CD4-positive, alpha-beta memory T cell (primary cell): ENCODE results near the gene ABHD17C. TPM values are rescaled to one million over a fixed set of nuclear protein-coding genes. Genes with fewer than 3 reads are reported as not detected.

Source experiments
- CTCF ChIA-PET: fragments of 350-600 bp; sonication (Branson Sonifier 250); formaldehyde crosslinking; loops from one replicate; lab custom pipeline; 2021; ENCODE audit warnings: inconsistent platforms; ENCODE audit not compliant: partially characterized antibody; lab: Charles Lee
- POLR2A ChIA-PET: fragments of 350-600 bp; sonication (Branson Sonifier 250); formaldehyde crosslinking; loops from one replicate; lab custom pipeline; 2021; ENCODE audit not compliant: partially characterized antibody; lab: Charles Lee
- DNase-seq, 5 donors: peaks; one replicate each; pipeline versions ENCODE4 v3.0.0 to v3.0.0-alpha.2; 2020 to 2022; ENCODE audit warnings: mixed read lengths in 1 of 5
- H3K27ac ChIP-seq: one replicate; pipeline ENCODE4 v1.7.0; 2013; ENCODE audit warnings: low read depth, low read length
- H3K27me3 ChIP-seq: 2 replicates; pipeline ENCODE4 v1.7.0; 2013; ENCODE audit warnings: mild to moderate bottlenecking, low read length, moderate library complexity; ENCODE audit not compliant: insufficient read depth
- H3K36me3 ChIP-seq: 2 replicates; pipeline ENCODE4 v1.7.0; 2013; ENCODE audit warnings: mild to moderate bottlenecking, low read length, moderate library complexity; ENCODE audit not compliant: insufficient read depth
- H3K4me1 ChIP-seq: 2 replicates; pipeline ENCODE4 v1.7.0; 2013; ENCODE audit warnings: mild to moderate bottlenecking, low read length, moderate library complexity; ENCODE audit not compliant: insufficient read depth
- H3K4me3 ChIP-seq, 2 donors: one replicate each; pipeline ENCODE4 v1.7.0; 2013; ENCODE audit warnings: low read length in 2 of 2, mild to moderate bottlenecking in 1 of 2
- H3K9me3 ChIP-seq, 2 donors: one replicate each; pipeline ENCODE4 v1.7.0; 2013; ENCODE audit warnings: low read length in 2 of 2, control low read depth in 1 of 2; ENCODE audit not compliant: control insufficient read depth in 1 of 2
- H3K27ac Mint-ChIP-seq, 7 donors: one replicate each; pipeline ENCODE4 v1.8.0; 2020 to 2021; ENCODE audit warnings: mixed read lengths in 7 of 7, mild to moderate bottlenecking in 6 of 7, inconsistent platforms in 3 of 7, moderate library complexity in 3 of 7
- H3K27me3 Mint-ChIP-seq, 2 donors: one replicate each; pipeline ENCODE4 v1.8.0; 2020 to 2021; ENCODE audit warnings: mixed read lengths in 2 of 2
- H3K36me3 Mint-ChIP-seq, 2 donors: one replicate each; pipeline ENCODE4 v1.8.0; 2020 to 2021; ENCODE audit warnings: mixed read lengths in 2 of 2, inconsistent platforms in 1 of 2, mild to moderate bottlenecking in 1 of 2
- H3K4me1 Mint-ChIP-seq, 4 donors: one replicate each; pipeline ENCODE4 v1.8.0; 2020 to 2021; ENCODE audit warnings: mixed read lengths in 4 of 4, mild to moderate bottlenecking in 1 of 4
- H3K4me3 Mint-ChIP-seq, 8 donors: one replicate each; pipeline ENCODE4 v1.8.0; 2020 to 2021; ENCODE audit warnings: mixed read lengths in 8 of 8, mild to moderate bottlenecking in 7 of 8, moderate library complexity in 6 of 8, inconsistent platforms in 3 of 8
- H3K9me3 Mint-ChIP-seq, 8 donors: one replicate each; pipeline ENCODE4 v1.8.0; 2020 to 2021; ENCODE audit warnings: mixed read lengths in 8 of 8, mild to moderate bottlenecking in 5 of 8, inconsistent platforms in 3 of 8, moderate library complexity in 1 of 8
- intact Hi-C: fragments of 100-400 bp; cut with micrococcal nuclease; formaldehyde crosslinking; loops from one replicate; pipeline ENCODE4 v1.15.1; 2023
- polyA plus RNA-seq, 2 donors: library from polyadenylated mRNA; unstranded; fragments of 300-500 nt; fragmentation: Illumina TruSeq; gene quantifications; one replicate each; pipeline ENCODE4 v1.2.3, GENCODE V29; 2021
- total RNA-seq, 2 experiments: library from RNA; stranded (reverse); gene quantifications; one replicate each; pipeline ENCODE4 v1.2.3, GENCODE V29; 2021

The ABHD17C gene
- total and polyA plus RNA-seq, 4 experiments from 2014 or later: 0.32 to 3.8 (median 3.4) TPM

GRCh38 chr15:80730387-80730786, 35.3 kb downstream of the ABHD17C start:
- H3K36me3 Mint-ChIP-seq: peaks cover 0 to 4% of the 10 kb centered on the region in 2 donors
- H3K36me3 ChIP-seq: no peaks in the 10 kb centered on the region
- peaks cover 0 to 4% (median 2%) of the 10 kb centered on the region in 8 donors for H3K9me3 Mint-ChIP-seq
- H3K4me1 ChIP-seq: no peaks in the 10 kb centered on the region
- ChIA-PET CTCF (no interaction called here), POLR2A (no interaction called here)
- H3K4me1 Mint-ChIP-seq: peaks cover 0 to 2% (median 0%) of the 10 kb centered on the region in 4 donors
- intact Hi-C loops: no loop called here
- no peak overlapping the region for H3K4me3 Mint-ChIP-seq
- DNase-seq: no peak
- H3K27ac Mint-ChIP-seq: no peak overlapping the region
- H3K4me3 ChIP-seq: no peak overlapping the region
- no peaks in the 10 kb centered on the region for H3K9me3 ChIP-seq
- no peaks in the 10 kb centered on the region for H3K27me3 Mint-ChIP-seq
- no peaks in the 10 kb centered on the region for H3K27me3 ChIP-seq
- H3K27ac ChIP-seq: no peak overlapping the region

- H3K4me3 ChIP-seq: no peak overlapping the region
- intact Hi-C loops: no loop called here
- H3K36me3 ChIP-seq: no peaks in the 10 kb centered on the region
- no peaks in the 10 kb centered on the region for H3K27me3 ChIP-seq
- Mint-ChIP-seq H3K9me3 (peaks cover 0 to 4% (median 2%) of the 10 kb centered on the region in 8 donors), H3K27ac (no peak overlapping the region), H3K27me3 (no peaks in the 10 kb centered on the region), H3K36me3 (peaks cover 0 to 4% of the 10 kb centered on the region in 2 donors), H3K4me3 (no peak overlapping the region), H3K4me1 (peaks cover 0 to 2% (median 0%) of the 10 kb centered on the region in 4 donors)
- ChIA-PET POLR2A (interaction anchor here (0.5 kb wide), 1 partner anchor 14 kb away, joined by 3 read pairs; no protein-coding TSS in a partner anchor), CTCF (no interaction called here)
- no peak for DNase-seq
- no peak overlapping the region for H3K27ac ChIP-seq
- H3K4me1 ChIP-seq: no peaks in the 10 kb centered on the region
- H3K9me3 ChIP-seq: no peaks in the 10 kb centered on the region
Observed at GRCh38 chr15:80730926-80731325, 35.8 kb downstream of the ABHD17C start.

- no peak overlapping the region for H3K4me3 ChIP-seq
- Mint-ChIP-seq H3K27ac (no peak overlapping the region), H3K4me1 (peaks cover 0 to 2% (median 0%) of the 10 kb centered on the region in 4 donors), H3K36me3 (no peaks in the 10 kb centered on the region), H3K4me3 (no peak overlapping the region), H3K27me3 (no peaks in the 10 kb centered on the region), H3K9me3 (no peaks in the 10 kb centered on the region)
- no peaks in the 10 kb centered on the region for H3K4me1 ChIP-seq
- H3K36me3 ChIP-seq: no peaks in the 10 kb centered on the region
- no peak for DNase-seq
- CTCF ChIA-PET: no interaction called here
- no peaks in the 10 kb centered on the region for H3K9me3 ChIP-seq
- intact Hi-C loops: no loop called here
- no peaks in the 10 kb centered on the region for H3K27me3 ChIP-seq
- H3K27ac ChIP-seq: no peak overlapping the region
- POLR2A ChIA-PET: interaction anchor here (0.8 kb wide), 1 partner anchor 9 kb away, joined by 3 read pairs; no protein-coding TSS in a partner anchor
Observed at GRCh38 chr15:80732167-80732566, 37.1 kb downstream of the ABHD17C start.

- intact Hi-C loops: no loop called here
- no peaks in the 10 kb centered on the region for H3K36me3 ChIP-seq
- Mint-ChIP-seq H3K4me3 (no peak overlapping the region), H3K27ac (no peak overlapping the region), H3K4me1 (peaks cover 0 to 2% (median 0%) of the 10 kb centered on the region in 4 donors), H3K27me3 (no peaks in the 10 kb centered on the region), H3K9me3 (no peaks in the 10 kb centered on the region), H3K36me3 (no peaks in the 10 kb centered on the region)
- no peaks in the 10 kb centered on the region for H3K4me1 ChIP-seq
- no peak for DNase-seq
- no peaks in the 10 kb centered on the region for H3K27me3 ChIP-seq
- no peak overlapping the region for H3K4me3 ChIP-seq
- POLR2A ChIA-PET: interaction anchor here (0.8 kb wide), 1 partner anchor 10 kb away, joined by 3 read pairs; no protein-coding TSS in a partner anchor
- H3K27ac ChIP-seq: no peak overlapping the region
- CTCF ChIA-PET: no interaction called here
- no peaks in the 10 kb centered on the region for H3K9me3 ChIP-seq
Observed at GRCh38 chr15:80732818-80733217, 37.7 kb downstream of the ABHD17C start.

GRCh38 chr15:80733460-80733859, 38.4 kb downstream of the ABHD17C start:
- Mint-ChIP-seq H3K4me1 (peaks cover 0 to 1% (median under 1%) of the 10 kb centered on the region in 4 donors), H3K27me3 (no peaks in the 10 kb centered on the region), H3K4me3 (no peak overlapping the region), H3K27ac (no peak overlapping the region), H3K9me3 (peaks cover 0 to 2% (median under 1%) of the 10 kb centered on the region in 8 donors), H3K36me3 (no peaks in the 10 kb centered on the region)
- Histone ChIP-seq H3K4me3 (no peak overlapping the region), H3K27me3 (no peaks in the 10 kb centered on the region), H3K4me1 (no peaks in the 10 kb centered on the region), H3K27ac (no peak overlapping the region), H3K36me3 (no peaks in the 10 kb centered on the region), H3K9me3 (no peaks in the 10 kb centered on the region)
- CTCF ChIA-PET: no interaction called here
- POLR2A ChIA-PET: no interaction called here
- DNase-seq: no peak
- intact Hi-C loops: no loop called here

GRCh38 chr15:80735344-80735743, 40.2 kb downstream of the ABHD17C start:
- ChIA-PET POLR2A (no interaction called here), CTCF (interaction anchor here (0.9 kb wide), 1 partner anchor 41 kb away, joined by 4 read pairs; no protein-coding TSS in a partner anchor)
- Histone ChIP-seq H3K36me3 (no peaks in the 10 kb centered on the region), H3K27me3 (no peaks in the 10 kb centered on the region), H3K9me3 (no peaks in the 10 kb centered on the region), H3K27ac (no peak overlapping the region), H3K4me1 (no peaks in the 10 kb centered on the region), H3K4me3 (no peak overlapping the region)
- intact Hi-C loops: no loop called here
- DNase-seq: no peak
- H3K36me3 Mint-ChIP-seq: no peaks in the 10 kb centered on the region
- no peak overlapping the region for H3K27ac Mint-ChIP-seq
- no peaks in the 10 kb centered on the region for H3K27me3 Mint-ChIP-seq
- peaks cover 0 to 8% (median 2%) of the 10 kb centered on the region in 8 donors for H3K9me3 Mint-ChIP-seq
- H3K4me3 Mint-ChIP-seq: no peak overlapping the region
- H3K4me1 Mint-ChIP-seq: peaks cover 0 to 3% (median 0%) of the 10 kb centered on the region in 4 donors

GRCh38 chr15:80736560-80736959, 41.5 kb downstream of the ABHD17C start:
- H3K27ac Mint-ChIP-seq: no peak overlapping the region
- Histone ChIP-seq H3K27ac (no peak overlapping the region), H3K4me3 (no peak overlapping the region), H3K9me3 (no peaks in the 10 kb centered on the region), H3K27me3 (no peaks in the 10 kb centered on the region), H3K4me1 (no peaks in the 10 kb centered on the region), H3K36me3 (no peaks in the 10 kb centered on the region)
- DNase-seq: no peak
- peaks cover 0 to 8% (median 2%) of the 10 kb centered on the region in 8 donors for H3K9me3 Mint-ChIP-seq
- intact Hi-C loops: no loop called here
- ChIA-PET POLR2A (no interaction called here), CTCF (no interaction called here)
- no peaks in the 10 kb centered on the region for H3K27me3 Mint-ChIP-seq
- no peak overlapping the region for H3K4me3 Mint-ChIP-seq
- no peaks in the 10 kb centered on the region for H3K36me3 Mint-ChIP-seq
- H3K4me1 Mint-ChIP-seq: peaks cover 0 to 3% (median 0%) of the 10 kb centered on the region in 4 donors
